SHP77 treated with DMSO at 0.1 percent for 48 hours (cell line): ENCODE data around the gene MAN1A1.
A peak's percentile ranks its signal among the peaks of the same experiment; 100 is the strongest.
"Not testable (repeated sequence)": the region's sequence is repeated elsewhere in the genome, so short reads cannot be mapped to it uniquely, and the experiment has no call there.

Source experiments
- DNase-seq: peaks from one replicate; lab custom pipeline; 2025; lab: John Stamatoyannopoulos, UW

The MAN1A1 gene

DNA sequence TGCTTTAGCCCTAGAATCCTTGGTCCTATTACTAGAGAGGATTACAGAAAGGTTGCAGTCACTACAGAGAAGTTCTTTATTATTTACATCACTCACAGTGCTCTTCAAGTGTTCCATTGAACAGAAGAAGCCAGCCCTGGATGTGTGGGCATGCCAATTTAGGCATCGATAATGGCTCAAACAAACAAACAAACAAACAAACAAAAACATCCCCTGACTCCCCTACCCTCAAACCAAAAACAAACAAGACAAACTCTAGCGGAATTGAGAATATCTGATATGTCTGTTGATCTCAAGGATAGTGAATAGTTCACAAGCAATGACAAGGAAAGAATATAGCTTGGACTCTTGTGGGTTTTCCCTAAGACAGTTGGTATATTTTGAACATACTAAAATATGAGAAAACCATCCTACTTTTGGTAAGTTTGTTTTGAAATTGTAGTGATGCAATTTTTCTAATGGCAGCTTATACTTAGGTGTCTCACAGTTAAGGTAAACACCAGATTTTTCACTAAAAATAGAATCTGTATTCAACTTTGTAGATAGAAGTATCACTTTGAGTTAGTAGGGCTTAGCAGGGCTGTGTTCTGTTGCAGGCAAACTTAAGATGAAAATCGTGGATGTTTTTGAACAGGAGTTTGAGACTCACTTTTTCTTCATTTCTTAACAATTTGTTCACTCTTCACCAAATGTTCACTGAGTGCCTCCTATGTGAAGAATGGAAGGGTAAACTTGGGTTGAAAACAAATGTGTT lies 178.3 kb downstream of the MAN1A1 start:
- no peak for DNase-seq

GRCh38 chr6:119170447-119171087 lies 179.0 kb downstream of the MAN1A1 start:
- no peak for DNase-seq

DNA sequence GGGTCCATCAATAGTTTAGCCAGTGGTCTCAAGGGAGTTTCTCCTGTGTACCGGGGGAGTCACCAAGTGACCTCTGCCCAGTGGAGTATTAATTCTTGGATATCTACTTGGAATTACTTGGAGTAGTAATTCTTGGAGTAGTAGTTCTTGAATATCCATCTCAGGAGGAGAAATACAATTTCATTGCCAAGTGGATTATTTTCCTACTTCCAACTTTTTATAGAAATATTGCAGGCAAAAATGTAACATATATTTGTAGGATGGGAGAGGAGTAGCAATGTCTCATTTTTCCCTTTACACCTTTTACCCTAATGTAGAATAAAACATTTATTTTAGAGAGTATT lies 179.5 kb downstream of the MAN1A1 start:
- DNase-seq = no peak

DNA sequence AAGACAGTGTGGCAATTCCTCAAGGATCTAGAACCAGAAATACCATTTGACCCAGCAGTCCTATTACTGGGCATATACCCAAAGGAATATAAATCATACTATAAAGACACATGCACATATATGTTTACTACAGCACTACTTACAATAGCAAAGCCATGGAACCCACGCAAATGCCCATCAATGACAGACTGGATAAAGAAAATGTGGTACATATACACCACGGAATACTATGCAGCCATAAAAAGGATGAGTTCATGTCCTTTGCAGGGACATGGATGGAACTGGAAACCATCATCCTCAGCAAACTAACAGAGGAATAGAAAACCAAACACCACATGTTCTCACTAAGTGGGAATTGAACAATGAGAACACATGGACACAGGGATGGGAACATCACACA lies 180.2 kb downstream of the MAN1A1 start:
- not testable (repeated sequence) for DNase-seq

DNA sequence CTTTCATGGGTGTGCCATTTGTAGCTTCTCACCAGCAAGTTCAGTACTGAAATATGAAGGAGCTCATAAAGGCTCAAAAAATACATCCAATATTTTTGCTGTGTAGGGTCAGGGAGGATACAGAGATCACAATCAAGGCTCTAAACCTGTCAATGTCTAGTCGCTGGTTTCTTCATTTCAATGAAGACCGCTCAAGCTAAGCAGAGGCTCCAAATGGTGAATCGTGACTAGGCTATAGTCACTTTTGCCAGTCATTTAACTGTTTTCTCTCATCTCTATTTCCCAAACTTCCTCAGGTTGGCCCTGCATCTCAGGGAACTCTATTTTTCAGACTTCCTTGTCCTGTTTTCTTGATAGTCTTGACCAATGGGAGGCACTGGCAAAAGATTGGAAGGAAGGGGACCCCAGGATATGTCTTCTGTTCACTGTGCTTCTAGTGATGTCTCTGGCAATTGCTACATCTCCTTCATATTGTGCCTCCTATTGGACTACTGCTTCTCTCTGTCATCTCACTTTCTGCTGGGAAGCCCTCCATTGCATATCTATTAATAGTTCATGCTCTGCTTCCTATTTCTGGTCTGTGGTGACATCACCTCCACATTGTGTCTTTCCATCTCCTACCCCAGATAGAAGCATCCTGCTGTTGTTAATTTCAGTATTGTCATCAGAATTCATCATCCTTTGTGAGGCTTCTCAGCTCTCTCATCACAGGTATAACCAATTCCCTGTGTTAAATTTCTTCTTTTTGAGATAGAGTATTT lies 183.4 kb downstream of the MAN1A1 start:
- DNase-seq = no peak

GRCh38 chr6:119163006-119163405 lies 186.6 kb downstream of the MAN1A1 start:
- DNase-seq = no peak

GRCh38 chr6:119162134-119162775 lies 187.3 kb downstream of the MAN1A1 start:
- DNase-seq = no peak

DNA sequence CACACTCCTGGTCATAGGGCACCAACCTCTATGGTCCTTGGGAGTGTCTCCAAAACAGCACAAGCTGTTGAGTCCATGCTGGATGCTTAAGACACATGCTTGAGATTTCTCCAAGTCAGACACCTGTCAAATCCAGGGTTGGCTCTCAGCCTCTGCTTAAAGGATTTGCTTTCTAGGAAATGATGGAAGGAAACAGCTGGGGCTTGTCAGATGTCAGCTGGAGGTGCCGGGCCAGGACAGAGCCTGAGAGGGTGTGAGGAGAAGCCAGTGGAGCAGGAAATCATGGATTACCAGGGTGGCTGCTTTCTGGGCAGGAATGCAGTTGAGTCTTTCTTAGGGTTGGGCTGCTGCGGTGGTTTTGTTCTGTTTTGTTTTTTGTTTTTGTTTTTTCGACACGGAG lies 188.1 kb downstream of the MAN1A1 start:
- no peak for DNase-seq

DNA sequence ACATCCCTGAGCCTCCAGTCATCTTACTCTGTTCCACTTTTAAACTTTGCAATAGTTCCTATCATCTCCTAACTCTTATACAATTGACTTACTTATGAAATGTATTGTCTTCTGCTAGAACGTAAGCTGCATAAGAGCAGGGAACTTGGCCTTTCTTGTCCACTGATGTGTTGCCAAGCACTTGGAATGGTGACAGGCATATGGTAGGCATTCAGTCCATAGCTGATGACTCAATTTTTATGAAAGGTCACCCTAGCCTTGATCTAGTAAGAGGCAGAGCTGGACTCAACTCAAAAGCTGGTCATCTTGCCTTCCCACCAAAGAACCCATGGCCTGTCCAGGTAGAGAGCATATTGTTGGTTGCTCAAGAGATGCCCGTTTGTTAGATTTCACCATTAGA lies 188.7 kb downstream of the MAN1A1 start:
- DNase-seq = no peak

- no peak for DNase-seq
Observed at GRCh38 chr6:119158057-119158848, 191.3 kb downstream of the MAN1A1 start.

DNA sequence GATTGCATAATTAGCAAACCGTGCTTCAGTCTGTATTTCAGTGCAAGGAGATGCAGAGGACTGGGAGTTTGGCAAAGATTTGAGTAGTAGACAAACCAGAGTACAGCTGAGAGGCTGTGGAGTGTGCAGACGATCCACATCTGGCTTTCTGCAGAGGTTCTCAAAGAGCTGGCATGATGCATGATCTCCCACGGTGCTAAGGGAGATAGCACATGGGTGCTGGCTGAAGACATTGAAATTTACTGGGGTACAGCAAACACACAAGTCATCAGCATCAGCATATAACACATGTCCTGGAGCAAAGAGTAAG lies 192.1 kb downstream of the MAN1A1 start:
- no peak for DNase-seq

- no peak for DNase-seq
Observed at GRCh38 chr6:119156757-119157505, 192.6 kb downstream of the MAN1A1 start.

GRCh38 chr6:119156082-119156481 lies 193.5 kb downstream of the MAN1A1 start:
- not testable (repeated sequence) for DNase-seq

DNA sequence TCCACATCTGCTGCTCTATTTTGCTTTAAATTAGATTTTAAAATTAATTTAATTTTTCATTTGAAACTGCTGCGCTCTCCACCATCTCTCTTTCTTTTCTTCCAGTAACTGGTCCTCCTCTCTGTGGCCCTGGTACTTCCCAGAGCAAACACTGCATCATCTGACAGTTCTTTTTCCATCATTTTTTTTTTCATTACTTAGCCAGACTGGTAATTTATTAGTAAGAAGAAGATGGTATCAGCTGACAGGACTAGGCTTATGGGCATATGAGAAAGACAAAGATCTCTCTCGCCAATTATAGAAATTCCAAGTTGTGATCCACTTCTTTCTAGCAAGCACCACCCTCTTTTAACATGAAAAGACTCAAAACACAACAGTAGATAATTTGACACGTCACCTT lies 197.4 kb downstream of the MAN1A1 start:
- no peak for DNase-seq

- DNase-seq = no peak
Observed at GRCh38 chr6:119148825-119149525, 200.6 kb downstream of the MAN1A1 start.

DNA sequence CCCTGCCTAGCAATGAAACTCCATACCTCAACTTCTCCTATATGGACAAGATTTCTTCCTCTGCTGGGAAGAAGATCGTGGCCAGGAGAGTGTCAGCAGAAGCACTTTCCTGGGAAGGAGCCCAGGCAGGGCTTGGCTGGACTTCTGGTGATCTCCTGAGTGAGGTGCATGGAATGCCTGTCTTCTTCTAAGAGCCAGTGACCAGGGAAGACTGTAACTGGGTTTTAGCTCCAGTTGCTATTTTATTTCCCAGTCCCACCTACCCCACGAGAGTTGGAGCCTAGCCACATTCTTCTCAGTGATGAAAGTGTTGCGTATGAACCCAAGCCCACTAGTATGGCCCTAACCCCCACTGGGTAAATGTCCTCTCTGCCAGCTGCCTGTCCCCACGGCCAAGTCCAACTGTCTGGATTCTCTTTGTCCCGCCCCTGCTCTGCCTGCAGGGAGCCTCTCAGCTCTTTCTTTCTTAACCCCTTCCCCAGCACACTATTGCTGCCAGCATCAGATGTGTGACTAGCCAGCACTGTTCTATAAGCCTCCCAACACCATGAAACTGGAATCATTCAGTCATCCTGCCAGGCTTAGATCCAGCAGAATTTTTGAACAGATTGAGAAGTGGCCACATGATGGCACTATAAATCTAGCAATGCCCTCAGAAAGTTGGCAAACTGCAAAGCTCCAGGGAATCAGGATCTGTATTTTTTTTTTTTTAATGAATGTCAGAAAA lies 201.3 kb downstream of the MAN1A1 start:
- peak; percentile 8 for DNase-seq

- peak; percentile 34 for DNase-seq
Observed at GRCh38 chr6:119147101-119148053, 202.2 kb downstream of the MAN1A1 start.

DNA sequence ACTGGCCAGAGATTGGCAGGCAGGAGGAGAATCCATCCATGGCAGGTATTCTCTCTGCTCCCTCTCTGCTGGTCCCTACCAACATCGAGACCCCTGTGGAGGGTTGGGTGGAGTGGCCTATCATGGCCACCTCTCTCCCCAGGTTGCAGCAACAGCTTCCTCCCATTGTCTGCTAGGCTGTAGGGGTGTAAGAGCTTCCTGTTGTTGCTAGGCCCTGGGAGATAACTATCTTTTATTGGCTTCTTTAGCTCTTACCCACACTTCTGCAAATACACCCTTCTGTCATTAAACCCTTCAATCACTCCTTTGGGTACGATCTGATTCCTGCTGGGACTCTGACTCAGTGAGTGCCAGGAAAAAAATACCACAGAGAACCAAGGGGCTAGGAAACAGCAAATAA lies 204.4 kb downstream of the MAN1A1 start:
- DNase-seq = no peak

GRCh38 chr6:119142637-119143036 lies 206.9 kb downstream of the MAN1A1 start:
- no peak for DNase-seq
